ENCODE measurements around the gene APOBR. TPM values are rescaled to one million over a fixed set of nuclear protein-coding genes. Genes with fewer than 3 reads are reported as not detected.

The APOBR gene
- total RNA-seq, result not detected in 2 replicates

DNA sequence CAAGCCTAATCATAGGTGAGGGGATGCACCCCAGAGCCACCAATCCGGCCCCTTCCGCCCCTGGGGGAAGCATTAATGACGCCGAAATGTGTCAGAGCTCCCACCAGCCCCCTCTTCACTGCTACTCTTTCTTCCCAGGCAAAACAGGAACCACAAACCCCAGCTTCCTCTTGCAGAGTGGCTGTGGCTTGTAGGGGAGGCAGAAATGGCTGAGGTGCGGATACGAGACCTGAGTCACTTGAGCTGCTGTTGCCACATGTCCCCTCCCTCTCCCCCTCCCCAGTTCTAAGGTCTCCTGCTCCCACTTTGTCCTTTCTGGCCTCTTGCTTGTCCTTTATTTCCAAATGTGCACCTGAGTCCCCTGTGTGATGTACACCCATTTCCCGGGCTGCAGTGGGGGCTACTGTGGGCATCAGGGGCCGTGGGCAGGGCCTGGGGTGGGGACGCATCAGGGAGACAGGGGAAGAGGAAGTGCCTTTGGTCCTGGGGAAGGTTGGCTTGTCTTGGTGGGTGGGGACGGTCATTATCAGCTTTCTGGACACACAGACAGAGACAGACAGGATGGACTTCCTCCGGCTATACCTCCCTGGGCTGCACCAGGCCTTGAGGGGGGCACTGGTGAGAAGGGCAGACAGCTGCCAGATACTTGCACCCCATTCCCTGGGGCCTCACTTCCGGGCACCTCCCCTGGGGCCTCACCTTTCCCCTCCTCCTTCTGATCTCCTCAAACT lies at the start of gene APOBR:
APOBR (plus strand) TSS at position 523 of the 731 bp plus-strand sequence; CDS start at position 562, 39 bp downstream.

DNA sequence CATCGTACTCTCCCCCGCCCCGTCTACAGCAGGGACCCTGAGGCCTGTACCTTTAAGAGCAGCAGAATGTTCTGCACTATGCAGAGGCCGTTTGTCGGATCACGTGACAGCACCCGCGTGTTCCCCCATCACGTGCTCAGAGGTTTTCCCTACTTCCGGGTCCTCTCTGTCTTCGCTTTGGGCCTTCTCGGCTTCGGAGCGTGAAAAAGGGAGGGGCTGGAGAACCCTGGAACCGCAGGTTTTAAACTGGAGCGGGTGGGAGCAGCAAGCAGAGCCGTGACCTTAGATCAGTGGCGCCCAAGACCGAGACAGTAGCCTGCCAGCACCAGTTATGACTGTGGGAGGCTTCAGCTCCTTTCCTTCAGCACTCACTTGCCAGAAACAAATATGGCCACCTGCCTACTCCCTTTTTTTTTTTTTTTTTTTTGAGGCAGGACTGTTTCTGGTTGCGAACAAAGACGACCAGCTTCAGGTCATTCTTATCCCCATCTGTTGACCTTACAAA lies 2.4 kb upstream of the APOBR start, which contains the start of gene CLN3:
CLN3 (minus strand) TSS at position 105 of the 505 bp plus-strand sequence. CDS start 315 bp downstream, outside the sequence.

DNA sequence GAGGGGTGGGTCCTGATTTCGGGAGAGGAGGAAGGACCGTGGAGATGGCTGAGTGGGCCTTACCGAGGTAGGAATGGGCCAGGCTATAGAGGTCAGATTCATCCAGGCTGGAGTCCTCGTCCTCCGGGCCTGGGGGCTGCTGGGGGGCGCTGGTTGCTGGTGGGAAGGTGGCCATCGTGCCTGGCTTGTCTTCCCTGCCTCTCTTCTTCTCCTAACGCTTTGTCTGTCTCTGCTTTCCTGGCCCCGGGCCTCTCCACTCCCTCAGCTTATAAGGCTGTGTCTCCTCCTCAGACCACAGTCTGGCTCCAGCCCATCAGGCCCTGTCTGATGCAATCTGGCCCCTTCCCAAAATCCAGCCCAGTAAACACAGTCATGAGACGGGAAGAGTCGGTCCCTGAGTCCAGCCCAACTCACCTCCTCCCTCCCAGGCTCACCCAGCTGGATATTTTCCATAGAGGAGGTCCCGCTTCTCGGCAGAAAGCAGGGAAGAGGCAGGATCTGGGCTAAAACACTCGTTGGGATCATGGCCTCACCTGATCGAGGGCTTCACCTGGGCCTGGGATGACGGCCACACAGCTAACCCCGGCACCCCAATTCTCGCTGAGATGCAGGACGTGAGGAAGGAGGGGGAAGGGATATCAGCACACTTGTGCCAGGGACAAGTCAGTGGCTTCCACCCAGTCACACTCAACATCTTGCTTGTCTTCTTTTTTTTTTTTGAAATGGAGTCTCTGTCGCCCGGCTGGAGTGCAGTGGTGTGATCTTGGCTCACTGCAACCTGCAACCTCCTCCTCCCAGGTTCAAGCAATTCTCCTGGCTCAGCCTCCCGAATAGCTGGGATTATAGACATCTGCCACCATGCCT lies 44.5 kb downstream of the APOBR start, which contains the start of gene NUPR1:
NUPR1 (minus strand) TSS at position 242 of the 864 bp plus-strand sequence; CDS start at position 175, 67 bp downstream.

Other genes with a start within 250 kb of the APOBR start
- not detected in 2 replicates for gene SBK1, start 202.1 kb upstream of the APOBR start, total RNA-seq
- 0.33 and 0.75 TPM in 2 replicates for gene NPIPB6, start 131.1 kb upstream of the APOBR start, total RNA-seq
- 127 and 171 TPM in 2 replicates for gene EIF3CL, start 90.8 kb upstream of the APOBR start, total RNA-seq
- gene NPIPB7, start 22.3 kb upstream of the APOBR start, total RNA-seq, result not detected in 2 replicates
- 13.3 and 15.1 TPM in 2 replicates for gene CLN3, start 2.6 kb upstream of the APOBR start, total RNA-seq
- gene IL27, start 12.2 kb downstream of the APOBR start, total RNA-seq, result not detected in 2 replicates
- gene NUPR1, start 44.3 kb downstream of the APOBR start, total RNA-seq, result 12.1 and 30.9 TPM in 2 replicates
- gene SGF29, start 59.3 kb downstream of the APOBR start, total RNA-seq, result 9.4 and 10.0 TPM in 2 replicates
- gene SULT1A2, start 102.4 kb downstream of the APOBR start, total RNA-seq, result under 0.01 TPM in 1 of 2 replicates, not detected in the other
- gene SULT1A1, start 115.4 kb downstream of the APOBR start, total RNA-seq, result 0.77 and 0.87 TPM in 2 replicates
- under 0.01 and 0.12 TPM in 2 replicates for gene NPIPB8, start 143.4 kb downstream of the APOBR start, total RNA-seq
- 108 and 129 TPM in 2 replicates for gene EIF3C, start 216.8 kb downstream of the APOBR start, total RNA-seq